ENCODE results near the gene LYSMD1. TPM values are rescaled to one million over a fixed set of nuclear protein-coding genes. Genes with fewer than 3 reads are reported as not detected.

The LYSMD1 gene
- total and polyA plus RNA-seq, 2 of the 4 experiments (the other 2 are of a cell fraction): 5.9 to 10.4 TPM

- peak overlapping the region; percentile 100 for H2AK9ac ChIP-seq (replicated peaks; ENCODE audit: low read depth, low read length, poor library complexity)
- peak overlapping the region; percentile 26; the same call in 1 of the 2 replicates for H2BK20ac ChIP-seq (ENCODE audit: low read depth, low read length)
- peak overlapping the region; percentile 58; the same call in 1 of the 2 replicates for H3K9ac ChIP-seq (ENCODE audit: low read depth, low read length)
- peak overlapping the region; percentile 80 for H3K56ac ChIP-seq (ENCODE audit: extremely low read depth, insufficient read depth, low read length)
- H4K8ac ChIP-seq (ENCODE audit: low read depth in 2 of 2, low read length in 2 of 2): peak overlapping the region; percentile 72 to 97
- peaks cover 7 to 21% of the 10 kb centered on the region in 2 experiments; a peak in 3 of 4 replicates for H3K79me1 ChIP-seq (ENCODE audit: low read depth in 1 of 2, low read length in 2 of 2)
- H3K4me1 ChIP-seq (ENCODE audit: control insufficient read depth, insufficient read depth, low read length): peaks cover 5% of the 10 kb centered on the region; the same call in 1 of the 2 replicates
- peak overlapping the region; percentile 55; the same call in 1 of the 2 replicates for H3K23ac ChIP-seq (ENCODE audit: low read depth, low read length)
- peaks cover 5% of the 10 kb centered on the region for H3K36me3 ChIP-seq (ENCODE audit: control insufficient read depth, insufficient read depth, low read length)
- peak overlapping the region; percentile 62 for H3K4ac ChIP-seq (ENCODE audit: low read depth, low read length)
- H3K9me3 ChIP-seq (ENCODE audit: control insufficient read depth, insufficient read depth, low read length): no peaks in the 10 kb centered on the region
- H2AFZ ChIP-seq (replicated peaks; ENCODE audit: low read length, poor library complexity): peak overlapping the region; percentile 83
- CTCF ChIA-PET: no interaction called here
- H2AK5ac ChIP-seq (ENCODE audit: low read depth, low read length): peak overlapping the region; percentile 60; the same call in 1 of the 2 replicates
- POLR2A ChIA-PET (ENCODE audit: unreplicated experiment): no interaction called here
- H3K27ac ChIP-seq (ENCODE audit: insufficient read depth, low read length): peak overlapping the region; percentile 42
- peak overlapping the region; percentile 32; the same call in 1 of the 2 replicates for H3K18ac ChIP-seq (ENCODE audit: low read depth, low read length)
- ATAC-seq (ENCODE audit: low read depth) (no peak), DNase-seq (no peak)
- WGBS, 2 experiments (ENCODE audit: extremely low coverage in 2 of 2, insufficient read length in 1 of 2): no CpG with 5 or more reads among the region's 10 CpGs
- H3K4me3 ChIP-seq (ENCODE audit: insufficient read depth, low read depth, low read length): peak overlapping the region; percentile 36
- H2BK15ac ChIP-seq (ENCODE audit: low read depth, low read length): peak overlapping the region; percentile 68; the same call in 1 of the 3 replicates
- no peaks in the 10 kb centered on the region for H3K27me3 ChIP-seq (ENCODE audit: control insufficient read depth, insufficient read depth, low read length)
- TF ChIP-seq NFE2L2 (IDR thresholded peaks at IDR 0.05; ENCODE audit: low read depth, low read length) (no peak), RAD21 (IDR thresholded peaks at IDR 0.05; ENCODE audit: low read length) (no peak), CTCF (conservative IDR thresholded peaks at IDR 0.05; ENCODE audit: low read depth, low read length) (no peak), USF2 (IDR thresholded peaks at IDR 0.05; ENCODE audit: low read depth, low read length) (no peak), BHLHE40 (IDR thresholded peaks at IDR 0.05; ENCODE audit: low read depth, low read length) (no peak), CEBPB (IDR thresholded peaks at IDR 0.05; ENCODE audit: low read depth, low read length) (no peak), ELK1 (IDR thresholded peaks at IDR 0.05; ENCODE audit: borderline replicate concordance, low read depth, low read length) (no peak), POLR2A (IDR thresholded peaks at IDR 0.05; ENCODE audit: low read depth, low read length) (no peak), MAFK (IDR thresholded peaks at IDR 0.05; ENCODE audit: low read depth, low read length) (no peak), RFX5 (IDR thresholded peaks at IDR 0.05; ENCODE audit: low read depth, low read length) (no peak), MXI1 (IDR thresholded peaks at IDR 0.05; ENCODE audit: borderline replicate concordance, low read depth, low read length) (no peak), CHD1 (IDR thresholded peaks at IDR 0.05; ENCODE audit: low read depth, low read length) (no peak), FOS (IDR thresholded peaks at IDR 0.05; ENCODE audit: low read depth, low read length) (no peak), SMC3 (IDR thresholded peaks at IDR 0.05; ENCODE audit: low read depth, low read length) (no peak), RCOR1 (IDR thresholded peaks at IDR 0.05; ENCODE audit: insufficient replicate concordance, low read length) (no peak), MAZ (IDR thresholded peaks at IDR 0.05; ENCODE audit: borderline replicate concordance, low read depth, low read length) (no peak)
- H4K20me1 ChIP-seq (ENCODE audit: insufficient read depth, low read length): peaks cover 30% of the 10 kb centered on the region
- H2BK120ac ChIP-seq (ENCODE audit: low read depth, low read length): peak overlapping the region; percentile 19; the same call in 1 of the 2 replicates
- peak overlapping the region; percentile 80 for H4K5ac ChIP-seq (ENCODE audit: low read depth, low read length)
- H3K4me2 ChIP-seq (ENCODE audit: low read depth, low read length): peak overlapping the region; percentile 79
- H3K14ac ChIP-seq (replicated peaks; ENCODE audit: low read depth, low read length): peak overlapping the region; percentile 85
- peak overlapping the region; percentile 62 for H2BK5ac ChIP-seq (ENCODE audit: low read depth, low read length, poor library complexity, severe bottlenecking)
- dilution Hi-C loops (cut with HindIII; ENCODE audit: low sequenced_read_pairs, unreplicated experiment): no loop called here
- peak overlapping the region; percentile 46 for H4K91ac ChIP-seq (ENCODE audit: insufficient read depth, low read depth, low read length)
- BruUV-seq (replicated peaks): no TSS peak
- in situ Hi-C loops (cut with MboI; ENCODE audit: low sequenced_read_pairs): loop anchor here (5.0 to 10.0 kb wide), 2 partner anchors 54 to 207 kb away; partner anchors contain the start of gene PSMD4
- H3K9me1 ChIP-seq (ENCODE audit: insufficient read depth, low read length): peaks cover 7% of the 10 kb centered on the region; the same call in 1 of the 2 replicates
- intact Hi-C loops (cut with micrococcal nuclease): loop anchor here (5.0 kb wide), 2 partner anchors 144 to 539 kb away; no protein-coding TSS in a partner anchor
These were observed 32.2 kb upstream of the LYSMD1 start for GRCh38 chr1:151197863-151198253.

All from IMR-90 (cell line).